DMS53 treated with DMSO at 0.1 percent for 48 hours (cell line): ENCODE data around the gene SPOP.

ENCODE experiments used
- DNase-seq: peaks from one replicate; lab custom pipeline; 2025; ENCODE audit not compliant: unreplicated experiment; lab: John Stamatoyannopoulos, UW

Gene SPOP

GRCh38 chr17:49618028-49618611, 59.8 kb downstream of the SPOP start:
- DNase-seq = no peak

GRCh38 chr17:49616601-49617131, 61.2 kb downstream of the SPOP start:
- no peak for DNase-seq

- DNase-seq = no peak
These were observed 61.8 kb downstream of the SPOP start for GRCh38 chr17:49616086-49616485.

GRCh38 chr17:49613182-49613800, 64.6 kb downstream of the SPOP start:
- DNase-seq = no peak

DNA sequence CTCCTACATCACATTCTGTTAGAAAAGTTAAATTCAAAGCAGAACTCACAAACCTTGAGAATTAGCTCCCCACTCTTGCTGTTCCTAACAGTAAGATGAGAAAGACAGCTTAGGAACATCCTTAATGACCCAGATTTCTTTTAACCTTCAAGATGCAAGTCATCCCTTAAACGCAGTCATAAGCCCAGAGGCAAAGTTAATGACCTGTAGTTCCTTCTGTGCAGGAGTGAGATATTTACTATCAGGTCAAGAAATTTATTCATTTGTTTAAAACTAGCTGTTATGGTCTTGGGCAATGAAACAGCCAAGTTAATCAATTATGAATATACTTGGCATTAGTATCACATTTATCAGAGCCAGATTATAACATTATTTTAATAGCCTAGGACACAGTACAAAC, 65.2 kb downstream of the SPOP start:
- DNase-seq = no peak

- no peak for DNase-seq
These were observed 66.9 kb downstream of the SPOP start for GRCh38 chr17:49610883-49611584.

- no peak for DNase-seq
These were observed 73.5 kb downstream of the SPOP start for GRCh38 chr17:49604314-49604869.

DNA sequence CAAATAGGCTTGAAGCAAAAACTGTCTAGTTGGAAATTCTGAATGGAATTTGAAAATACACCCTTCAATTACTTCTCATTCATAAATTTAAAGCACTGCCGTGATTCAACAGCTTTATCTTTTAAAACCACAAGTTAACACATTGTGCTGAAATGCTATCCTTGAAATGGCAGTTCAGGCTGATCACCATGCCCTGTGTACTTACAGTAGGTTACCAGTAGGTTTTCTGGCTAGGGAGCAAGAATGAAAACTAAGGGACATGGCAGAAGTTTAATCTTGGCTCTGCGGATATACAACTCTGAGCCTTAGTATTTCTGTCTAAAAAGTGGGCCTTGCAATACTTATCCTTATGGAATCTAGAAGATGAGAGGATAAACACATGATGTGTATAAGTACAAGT, 74.2 kb downstream of the SPOP start:
- DNase-seq = no peak

- no peak for DNase-seq
These were observed 74.7 kb downstream of the SPOP start for GRCh38 chr17:49603238-49603637.

DNA sequence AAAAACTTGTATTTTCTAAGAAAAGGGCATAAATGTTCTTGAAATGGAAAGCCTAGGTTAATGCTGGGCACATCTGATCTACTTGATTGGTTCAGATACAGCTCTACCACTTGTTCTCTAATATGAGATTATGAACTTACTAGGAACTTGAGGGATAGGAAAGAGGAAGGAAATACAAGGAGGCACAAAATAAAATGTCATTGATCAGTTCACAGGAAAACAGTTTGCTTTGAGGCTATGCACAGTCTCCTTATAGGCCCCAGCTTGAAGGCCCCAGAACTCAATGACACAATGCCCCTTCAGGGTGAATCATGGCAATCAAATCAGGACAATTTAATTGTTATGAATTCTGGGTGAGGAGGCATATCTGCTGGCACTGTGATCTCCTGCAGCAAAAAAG, 75.1 kb downstream of the SPOP start:
- DNase-seq = no peak

DNA sequence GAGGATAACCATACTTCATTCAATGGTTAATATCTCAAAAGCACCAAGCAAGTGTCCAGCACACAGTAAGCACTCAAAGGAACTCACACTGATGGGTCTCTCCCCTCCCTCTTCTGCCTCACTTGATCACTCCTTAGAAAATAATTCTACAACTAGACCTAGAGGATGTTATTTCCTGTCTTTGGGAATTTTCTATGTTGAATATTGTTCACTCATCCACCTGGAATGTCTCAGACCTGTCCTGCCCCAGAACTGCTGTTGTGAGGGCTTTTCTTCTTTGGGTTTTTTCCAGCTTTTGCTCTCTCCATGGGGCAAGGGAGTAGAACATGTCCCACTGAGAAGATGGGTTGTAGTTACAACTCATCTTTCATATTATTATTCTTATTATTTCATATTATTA, 76.9 kb downstream of the SPOP start:
- DNase-seq = no peak

- no peak for DNase-seq
These were observed 79.0 kb downstream of the SPOP start for GRCh38 chr17:49598918-49599317.

DNA sequence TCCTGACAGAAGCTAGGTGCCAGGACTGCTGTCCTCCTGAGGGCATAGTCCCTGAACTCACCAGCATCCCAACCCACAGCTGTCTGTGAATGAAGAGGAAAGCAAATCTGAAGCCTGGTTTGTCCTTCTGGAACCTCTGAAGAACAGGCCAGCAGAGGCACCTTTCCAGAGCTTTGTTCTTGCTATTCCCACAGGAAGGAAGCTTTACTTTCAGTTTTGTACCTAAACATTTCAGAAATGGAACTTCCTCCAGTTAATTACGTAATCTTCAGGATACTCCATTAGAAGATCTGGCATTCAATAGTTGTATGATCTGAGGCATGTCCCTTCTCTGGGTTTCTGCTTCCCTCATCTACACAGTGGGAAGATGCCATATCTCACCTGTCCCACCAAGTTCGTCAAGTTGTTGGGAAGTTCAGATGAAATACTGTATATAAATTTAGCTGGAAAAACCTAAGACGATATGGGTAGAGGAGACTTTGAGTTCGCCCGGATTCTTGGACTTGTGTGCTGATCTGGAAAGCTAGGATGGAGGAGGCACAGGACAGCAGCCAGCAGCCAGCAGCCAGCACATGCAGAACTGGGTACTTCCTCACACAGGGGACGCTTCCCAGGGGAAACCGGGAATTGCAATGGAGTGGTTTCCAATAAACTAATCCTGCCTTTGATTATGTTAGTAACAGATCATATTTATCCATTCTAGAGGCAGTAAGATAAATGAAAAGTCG, 79.8 kb downstream of the SPOP start:
- no peak for DNase-seq

- no peak for DNase-seq
These were observed 80.5 kb downstream of the SPOP start for GRCh38 chr17:49597436-49597835.

- no peak for DNase-seq
These were observed 81.2 kb downstream of the SPOP start for GRCh38 chr17:49596613-49597244.

DNA sequence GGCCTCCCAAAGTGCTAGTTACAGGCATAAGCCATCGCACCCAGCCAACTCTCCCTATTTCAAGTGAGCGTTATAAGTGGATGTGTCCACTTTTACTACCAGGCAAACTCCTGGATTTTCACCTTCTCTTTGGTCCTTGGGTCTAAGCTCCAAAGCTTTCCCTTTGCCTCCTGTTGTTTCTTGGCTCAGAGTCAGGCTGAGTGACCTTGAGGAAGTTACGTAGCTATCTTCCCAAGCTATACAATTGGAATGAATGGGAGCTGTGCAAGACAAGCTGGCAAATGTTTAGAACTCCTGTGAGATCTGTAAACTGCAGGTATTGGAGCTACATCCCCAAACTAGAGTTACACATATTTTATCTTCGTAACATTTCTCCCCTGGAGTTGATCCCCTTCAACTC, 81.9 kb downstream of the SPOP start:
- no peak for DNase-seq

DNA sequence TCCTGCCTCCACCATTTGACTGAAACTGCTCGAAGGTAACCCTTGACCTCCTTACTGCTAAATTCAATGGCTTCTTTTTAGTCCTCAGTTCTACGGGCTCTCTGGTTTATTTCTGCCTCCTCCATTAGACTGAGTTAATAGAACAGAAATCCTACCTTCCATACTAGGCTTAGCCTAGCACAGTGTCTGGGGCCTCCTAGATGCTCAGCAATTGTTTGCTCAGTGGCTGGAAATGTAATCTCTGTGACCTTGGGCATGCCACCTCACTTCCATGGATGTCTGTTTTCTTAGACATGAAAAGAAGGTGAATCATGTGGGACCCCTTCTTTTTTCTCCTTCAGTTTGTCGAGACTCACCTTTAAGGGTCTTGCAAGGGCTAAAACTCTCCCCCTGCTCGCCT, 82.6 kb downstream of the SPOP start:
- DNase-seq = no peak

DNA sequence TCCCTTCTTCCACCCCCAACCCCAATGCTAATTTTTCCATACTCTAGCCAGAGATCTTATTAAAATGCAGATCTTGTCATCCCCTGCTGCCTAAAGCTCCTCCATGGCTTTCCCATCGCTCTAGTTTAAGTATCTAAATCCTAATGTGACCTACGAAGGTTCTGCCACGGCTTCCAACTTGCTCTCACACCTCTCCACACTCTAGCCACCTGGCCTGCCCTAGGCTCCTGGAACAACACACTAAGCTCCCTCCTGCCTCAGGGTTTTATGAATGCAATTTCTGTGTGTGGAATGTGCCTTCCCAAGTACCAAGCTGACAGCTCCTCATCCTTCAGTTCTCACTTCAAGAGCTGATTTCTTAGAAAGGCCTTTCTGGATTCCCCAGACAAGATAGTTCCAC, 85.6 kb downstream of the SPOP start:
- no peak for DNase-seq

- no peak for DNase-seq
These were observed 87.0 kb downstream of the SPOP start for GRCh38 chr17:49590874-49591273.

DNA sequence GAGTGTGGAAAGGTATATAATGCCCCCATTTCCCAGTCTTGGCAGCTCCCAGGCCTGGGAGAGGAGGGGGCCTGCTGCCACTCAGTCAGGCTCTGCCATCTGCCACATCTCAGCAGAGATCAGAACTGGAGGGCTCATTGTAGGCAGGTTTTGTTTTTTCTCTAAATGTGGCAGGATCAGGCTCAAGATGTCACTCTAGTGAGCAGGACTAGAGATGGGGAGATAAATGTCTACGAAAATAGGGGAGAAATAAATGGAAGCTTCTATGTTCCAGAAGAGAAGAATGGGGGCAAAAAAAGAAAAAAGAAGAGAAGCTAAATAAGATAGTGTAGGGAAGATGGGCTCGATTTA, 88.3 kb downstream of the SPOP start:
- no peak for DNase-seq
